HEK293 (cell line): ENCODE data around the gene SNAPC2.
A peak's percentile ranks its signal among the peaks of the same experiment; 100 is the strongest.

Source experiments
- CTCF ChIA-PET: fragments of 350-600 bp; formaldehyde crosslinking; extraction: SDS; loops from one replicate; lab custom pipeline; 2021; ENCODE audit warnings: antibody characterized with exemption; lab: Yijun Ruan, JAX
- POLR2A ChIA-PET: fragments of 300-600 bp; formaldehyde crosslinking; extraction: SDS; loops from one replicate; lab custom pipeline; 2020; ENCODE audit warnings: antibody characterized with exemption, inconsistent platforms; lab: Yijun Ruan, JAX
- H3K27ac ChIP-seq: fragments of 200-500 bp; sonication (Bioruptor generic); 2 replicates; pipeline ENCODE4 v1.5.1; 2014; ENCODE audit warnings: low read depth, low read length, control low read depth, inconsistent platforms; ENCODE audit errors: extremely low read depth
- H3K36me3 ChIP-seq, 2 experiments: fragments of 200-500 bp in 1 of 2; sonication (Bioruptor generic) in 1 of 2; 1 replicate in 1 of 2; 2 replicates in 1 of 2; pipeline ENCODE4 v1.5.1; 2014 to 2017; ENCODE audit warnings: inconsistent platforms in 2 of 2, low read length in 2 of 2; ENCODE audit not compliant: control insufficient read depth in 2 of 2, insufficient read depth in 1 of 2
- H3K4me1 ChIP-seq: fragments of 200-500 bp; sonication (Bioruptor generic); 2 replicates; pipeline ENCODE4 v1.5.1; 2014; ENCODE audit warnings: mild to moderate bottlenecking, low read length, inconsistent platforms; ENCODE audit not compliant: control insufficient read depth, insufficient read depth
- H3K4me3 ChIP-seq: 2 replicates; pipeline ENCODE4 v1.5.1; 2011; ENCODE audit warnings: low read depth, mild to moderate bottlenecking, control low read depth, low read length, moderate library complexity
- H3K9me3 ChIP-seq: fragments of 200-500 bp; sonication (Bioruptor generic); 2 replicates; pipeline ENCODE4 v1.5.1; 2014; ENCODE audit warnings: low read depth, low read length, inconsistent platforms; ENCODE audit not compliant: control insufficient read depth, insufficient read depth
- EGR2 ChIP-seq: fragments of 450-650 bp; formaldehyde crosslinking; IDR thresholded peaks from 2 replicates; pipeline ENCODE4 v1.5.1; 2016; ENCODE audit warnings: low read depth, missing biosample characterization, missing genetic modification characterization
- GLIS1 ChIP-seq: fragments of 450-650 bp; formaldehyde crosslinking; IDR thresholded peaks from 2 replicates; pipeline ENCODE4 v1.5.1; 2016; ENCODE audit warnings: missing biosample characterization, missing genetic modification characterization
- KLF1 ChIP-seq: fragments of 450-650 bp; formaldehyde crosslinking; IDR thresholded peaks from 2 replicates; pipeline ENCODE4 v1.5.1; 2016; ENCODE audit warnings: missing biosample characterization, missing genetic modification characterization
- SP2 ChIP-seq: fragments of 450-650 bp; formaldehyde crosslinking; IDR thresholded peaks from 2 replicates; pipeline ENCODE4 v1.5.1; 2016; ENCODE audit warnings: missing biosample characterization, missing genetic modification characterization
- ZBTB48 ChIP-seq: fragments of 450-650 bp; formaldehyde crosslinking; IDR thresholded peaks from 2 replicates; pipeline ENCODE4 v1.5.1; 2016; ENCODE audit warnings: missing biosample characterization, missing genetic modification characterization
- ZNF423 ChIP-seq: fragments of 450-650 bp; formaldehyde crosslinking; IDR thresholded peaks from 2 replicates; pipeline ENCODE4 v1.5.1; 2016; ENCODE audit warnings: missing biosample characterization, missing genetic modification characterization
- ZNF701 ChIP-seq: fragments of 450-650 bp; formaldehyde crosslinking; IDR thresholded peaks from 2 replicates; pipeline ENCODE4 v1.5.1; 2016; ENCODE audit warnings: missing biosample characterization, missing genetic modification characterization
- TF ChIP-seq, protein P1 (sequence below): fragments of 450-650 bp; formaldehyde crosslinking; IDR thresholded peaks from 2 replicates; pipeline ENCODE4 v1.5.1; 2016; ENCODE audit warnings: missing biosample characterization, missing genetic modification characterization
- TF ChIP-seq, protein P2 (sequence below): fragments of 450-650 bp; formaldehyde crosslinking; IDR thresholded peaks from 2 replicates; pipeline ENCODE4 v1.5.1; 2016; ENCODE audit warnings: missing biosample characterization, missing genetic modification characterization
- TF ChIP-seq, protein P3 (sequence below): fragments of 450-650 bp; formaldehyde crosslinking; conservative IDR thresholded peaks from 2 replicates; pipeline ENCODE4 v1.5.1; 2016; ENCODE audit warnings: low read depth, missing biosample characterization, missing genetic modification characterization
- TF ChIP-seq, protein P4 (sequence below): IDR thresholded peaks from 2 replicates; pipeline ENCODE4 v1.6.1; 2011; ENCODE audit warnings: mild to moderate bottlenecking, low read depth, low read length, borderline replicate concordance
- TF ChIP-seq, protein P5 (sequence below): fragments of 450-650 bp; formaldehyde crosslinking; IDR thresholded peaks from 2 replicates; pipeline ENCODE4 v1.5.1; 2016; ENCODE audit warnings: missing biosample characterization, missing genetic modification characterization

The SNAPC2 gene

DNA sequence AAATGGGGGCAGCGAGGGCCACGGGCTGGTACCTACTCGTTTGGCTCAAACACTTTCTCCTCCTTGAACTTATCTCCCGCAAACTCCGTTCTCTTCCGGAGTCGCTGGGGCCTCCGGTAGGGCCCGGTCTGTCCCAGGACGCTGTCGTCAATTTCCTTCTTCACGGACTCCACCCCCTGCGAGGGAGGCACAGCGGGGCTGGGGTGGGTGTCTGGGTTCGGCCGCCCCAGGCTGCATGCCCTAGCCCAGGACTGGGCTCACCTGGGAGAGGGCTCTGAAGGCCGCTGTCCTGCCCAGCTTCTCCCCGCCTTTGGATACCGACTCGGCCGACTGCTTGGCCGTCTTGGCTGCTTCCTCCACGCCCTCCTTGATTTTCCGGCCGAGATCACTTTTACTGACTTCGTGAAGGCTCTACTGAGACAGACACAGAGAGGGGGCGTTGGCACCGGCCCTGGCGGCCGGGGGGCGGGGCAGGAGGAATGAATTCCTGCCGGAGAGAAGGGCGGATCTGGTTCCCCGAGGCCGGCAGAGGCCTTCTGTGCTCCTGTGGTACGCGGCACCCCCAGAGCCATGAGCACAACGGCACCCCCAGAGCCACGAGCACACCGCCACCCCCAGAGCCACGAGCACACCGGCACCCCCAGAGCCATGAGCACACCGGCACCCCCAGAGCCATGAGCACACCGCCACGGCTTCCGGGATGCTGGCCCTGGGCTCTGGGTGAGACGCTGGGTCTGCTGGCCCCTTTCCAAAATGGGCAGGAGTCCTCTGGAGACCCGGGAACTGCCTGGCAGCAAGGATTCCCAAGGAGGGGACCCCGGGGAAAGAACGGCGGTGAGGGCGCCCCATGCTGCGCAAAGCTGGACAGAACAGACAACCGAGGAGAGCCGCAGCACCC, 13.9 kb downstream of the SNAPC2 start:
- POLR2A ChIA-PET = interaction anchor here (1.4 kb wide), 1 partner anchor 14 kb away, joined by 4 read pairs; the partner anchor contains the start of gene SNAPC2
- Histone ChIP-seq H3K36me3 (peaks cover 29 to 86% of the 10 kb centered on the region in 2 experiments), H3K27ac (no peak overlapping the region), H3K9me3 (no peaks in the 10 kb centered on the region), H3K4me1 (peaks cover 5% of the 10 kb centered on the region; the same call in 1 of the 2 replicates), H3K4me3 (no peak overlapping the region)
- CTCF ChIA-PET = interaction anchor here (0.7 to 1.2 kb wide), 3 partner anchors 10 to 323 kb away, joined by 3 to 5 read pairs (median 3); partner anchors contain the start of gene TIMM44
- 0 out of 2 replicates have a peak, but pooled peaks have one; percentile 3 for TF ChIP-seq SP2 (tag by site-specific recombination)
- no peak for TF ChIP-seq KLF1 (tag by site-specific recombination)

DNA sequence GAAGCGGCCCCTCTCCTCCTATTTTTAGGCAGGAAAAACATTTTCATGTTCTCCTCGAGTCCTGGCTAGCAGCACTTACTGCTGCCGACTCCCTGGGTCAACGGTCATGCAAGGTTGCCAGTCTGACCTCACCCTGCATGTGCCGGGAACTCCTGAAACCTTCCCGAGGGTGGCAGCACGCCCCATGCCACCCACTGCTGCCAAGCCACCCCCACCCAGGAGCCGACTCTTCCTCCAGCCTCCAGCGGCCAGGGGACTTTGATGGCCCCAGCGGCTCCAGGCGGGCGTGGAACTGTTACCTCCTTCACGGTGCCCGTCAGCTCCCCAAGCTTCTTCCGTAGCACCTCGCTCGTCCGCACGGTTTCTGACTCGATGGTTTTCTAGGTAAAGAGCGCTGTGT, 14.6 kb downstream of the SNAPC2 start:
- ChIA-PET CTCF (interaction anchor here (1.2 kb wide), 2 partner anchors 9 to 66 kb away, joined by 3 to 5 read pairs; partner anchors contain the start of gene TIMM44), POLR2A (interaction anchor here (1.0 to 1.4 kb wide), 2 partner anchors 10 to 15 kb away, joined by 4 read pairs; partner anchors contain the start of gene SNAPC2)
- peak; percentile 35; the same call in 1 of the 2 replicates for TF ChIP-seq EGR2 (tag by site-specific recombination)
- TF ChIP-seq GLIS1 (tag by site-specific recombination) = no peak
- TF ChIP-seq, protein P1, sequence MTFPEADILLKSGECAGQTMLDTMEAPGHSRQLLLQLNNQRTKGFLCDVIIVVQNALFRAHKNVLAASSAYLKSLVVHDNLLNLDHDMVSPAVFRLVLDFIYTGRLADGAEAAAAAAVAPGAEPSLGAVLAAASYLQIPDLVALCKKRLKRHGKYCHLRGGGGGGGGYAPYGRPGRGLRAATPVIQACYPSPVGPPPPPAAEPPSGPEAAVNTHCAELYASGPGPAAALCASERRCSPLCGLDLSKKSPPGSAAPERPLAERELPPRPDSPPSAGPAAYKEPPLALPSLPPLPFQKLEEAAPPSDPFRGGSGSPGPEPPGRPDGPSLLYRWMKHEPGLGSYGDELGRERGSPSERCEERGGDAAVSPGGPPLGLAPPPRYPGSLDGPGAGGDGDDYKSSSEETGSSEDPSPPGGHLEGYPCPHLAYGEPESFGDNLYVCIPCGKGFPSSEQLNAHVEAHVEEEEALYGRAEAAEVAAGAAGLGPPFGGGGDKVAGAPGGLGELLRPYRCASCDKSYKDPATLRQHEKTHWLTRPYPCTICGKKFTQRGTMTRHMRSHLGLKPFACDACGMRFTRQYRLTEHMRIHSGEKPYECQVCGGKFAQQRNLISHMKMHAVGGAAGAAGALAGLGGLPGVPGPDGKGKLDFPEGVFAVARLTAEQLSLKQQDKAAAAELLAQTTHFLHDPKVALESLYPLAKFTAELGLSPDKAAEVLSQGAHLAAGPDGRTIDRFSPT (tag by site-specific recombination) = 0 out of 2 replicates have a peak, but pooled peaks have one; percentile 30
- Histone ChIP-seq H3K27ac (no peak overlapping the region), H3K36me3 (peaks cover 29 to 89% of the 10 kb centered on the region in 2 experiments), H3K4me3 (no peak overlapping the region), H3K4me1 (no peaks in the 10 kb centered on the region), H3K9me3 (no peaks in the 10 kb centered on the region)

DNA sequence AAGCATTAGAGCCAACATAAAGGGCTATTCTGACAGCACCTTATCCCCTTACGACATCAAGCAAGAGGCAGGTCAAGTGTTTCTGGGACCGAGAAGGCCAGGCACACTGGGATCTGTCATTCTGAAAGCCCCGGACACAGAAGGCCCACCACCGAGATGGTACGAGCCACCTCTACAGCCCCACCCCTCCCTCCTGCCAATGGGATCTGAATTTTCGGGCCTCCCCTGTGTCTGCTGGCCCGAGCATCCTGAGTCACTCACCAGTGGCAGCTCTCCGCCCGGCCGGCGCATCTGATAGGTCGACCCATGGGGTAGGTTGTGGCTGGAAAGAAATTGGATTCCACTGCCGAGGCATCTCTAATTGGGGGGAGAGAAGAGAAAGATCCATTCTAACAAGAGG, 20.7 kb downstream of the SNAPC2 start:
- ChIA-PET CTCF (interaction anchor here (1.1 kb wide), 1 partner anchor 12 kb away, joined by 3 read pairs; no protein-coding TSS in a partner anchor), POLR2A (interaction anchor here (4.2 kb wide), 1 partner anchor 10 kb away, joined by 60 read pairs; no protein-coding TSS in a partner anchor)
- Histone ChIP-seq H3K4me1 (no peaks in the 10 kb centered on the region), H3K9me3 (no peaks in the 10 kb centered on the region), H3K36me3 (peaks cover 22 to 52% of the 10 kb centered on the region in 2 experiments), H3K4me3 (no peak overlapping the region), H3K27ac (no peak overlapping the region)
- TF ChIP-seq, protein P2, sequence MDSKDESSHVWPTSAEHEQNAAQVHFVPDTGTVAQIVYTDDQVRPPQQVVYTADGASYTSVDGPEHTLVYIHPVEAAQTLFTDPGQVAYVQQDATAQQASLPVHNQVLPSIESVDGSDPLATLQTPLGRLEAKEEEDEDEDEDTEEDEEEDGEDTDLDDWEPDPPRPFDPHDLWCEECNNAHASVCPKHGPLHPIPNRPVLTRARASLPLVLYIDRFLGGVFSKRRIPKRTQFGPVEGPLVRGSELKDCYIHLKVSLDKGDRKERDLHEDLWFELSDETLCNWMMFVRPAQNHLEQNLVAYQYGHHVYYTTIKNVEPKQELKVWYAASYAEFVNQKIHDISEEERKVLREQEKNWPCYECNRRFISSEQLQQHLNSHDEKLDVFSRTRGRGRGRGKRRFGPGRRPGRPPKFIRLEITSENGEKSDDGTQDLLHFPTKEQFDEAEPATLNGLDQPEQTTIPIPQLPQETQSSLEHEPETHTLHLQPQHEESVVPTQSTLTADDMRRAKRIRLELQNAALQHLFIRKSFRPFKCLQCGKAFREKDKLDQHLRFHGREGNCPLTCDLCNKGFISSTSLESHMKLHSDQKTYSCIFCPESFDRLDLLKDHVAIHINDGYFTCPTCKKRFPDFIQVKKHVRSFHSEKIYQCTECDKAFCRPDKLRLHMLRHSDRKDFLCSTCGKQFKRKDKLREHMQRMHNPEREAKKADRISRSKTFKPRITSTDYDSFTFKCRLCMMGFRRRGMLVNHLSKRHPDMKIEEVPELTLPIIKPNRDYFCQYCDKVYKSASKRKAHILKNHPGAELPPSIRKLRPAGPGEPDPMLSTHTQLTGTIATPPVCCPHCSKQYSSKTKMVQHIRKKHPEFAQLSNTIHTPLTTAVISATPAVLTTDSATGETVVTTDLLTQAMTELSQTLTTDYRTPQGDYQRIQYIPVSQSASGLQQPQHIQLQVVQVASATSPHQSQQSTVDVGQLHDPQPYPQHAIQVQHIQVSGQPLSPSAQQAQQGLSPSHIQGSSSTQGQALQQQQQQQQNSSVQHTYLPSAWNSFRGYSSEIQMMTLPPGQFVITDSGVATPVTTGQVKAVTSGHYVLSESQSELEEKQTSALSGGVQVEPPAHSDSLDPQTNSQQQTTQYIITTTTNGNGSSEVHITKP (tag by site-specific recombination) = peak; percentile 57
- TF ChIP-seq ZNF701 (tag by site-specific recombination) (no peak), ZBTB48 (tag by site-specific recombination) (no peak), ZNF423 (tag by site-specific recombination) (no peak), KLF1 (tag by site-specific recombination) (no peak)
- TF ChIP-seq, protein P3, sequence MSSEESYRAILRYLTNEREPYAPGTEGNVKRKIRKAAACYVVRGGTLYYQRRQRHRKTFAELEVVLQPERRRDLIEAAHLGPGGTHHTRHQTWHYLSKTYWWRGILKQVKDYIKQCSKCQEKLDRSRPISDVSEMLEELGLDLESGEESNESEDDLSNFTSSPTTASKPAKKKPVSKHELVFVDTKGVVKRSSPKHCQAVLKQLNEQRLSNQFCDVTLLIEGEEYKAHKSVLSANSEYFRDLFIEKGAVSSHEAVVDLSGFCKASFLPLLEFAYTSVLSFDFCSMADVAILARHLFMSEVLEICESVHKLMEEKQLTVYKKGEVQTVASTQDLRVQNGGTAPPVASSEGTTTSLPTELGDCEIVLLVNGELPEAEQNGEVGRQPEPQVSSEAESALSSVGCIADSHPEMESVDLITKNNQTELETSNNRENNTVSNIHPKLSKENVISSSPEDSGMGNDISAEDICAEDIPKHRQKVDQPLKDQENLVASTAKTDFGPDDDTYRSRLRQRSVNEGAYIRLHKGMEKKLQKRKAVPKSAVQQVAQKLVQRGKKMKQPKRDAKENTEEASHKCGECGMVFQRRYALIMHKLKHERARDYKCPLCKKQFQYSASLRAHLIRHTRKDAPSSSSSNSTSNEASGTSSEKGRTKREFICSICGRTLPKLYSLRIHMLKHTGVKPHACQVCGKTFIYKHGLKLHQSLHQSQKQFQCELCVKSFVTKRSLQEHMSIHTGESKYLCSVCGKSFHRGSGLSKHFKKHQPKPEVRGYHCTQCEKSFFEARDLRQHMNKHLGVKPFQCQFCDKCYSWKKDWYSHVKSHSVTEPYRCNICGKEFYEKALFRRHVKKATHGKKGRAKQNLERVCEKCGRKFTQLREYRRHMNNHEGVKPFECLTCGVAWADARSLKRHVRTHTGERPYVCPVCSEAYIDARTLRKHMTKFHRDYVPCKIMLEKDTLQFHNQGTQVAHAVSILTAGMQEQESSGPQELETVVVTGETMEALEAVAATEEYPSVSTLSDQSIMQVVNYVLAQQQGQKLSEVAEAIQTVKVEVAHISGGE = no peak
- TF ChIP-seq, protein P4, sequence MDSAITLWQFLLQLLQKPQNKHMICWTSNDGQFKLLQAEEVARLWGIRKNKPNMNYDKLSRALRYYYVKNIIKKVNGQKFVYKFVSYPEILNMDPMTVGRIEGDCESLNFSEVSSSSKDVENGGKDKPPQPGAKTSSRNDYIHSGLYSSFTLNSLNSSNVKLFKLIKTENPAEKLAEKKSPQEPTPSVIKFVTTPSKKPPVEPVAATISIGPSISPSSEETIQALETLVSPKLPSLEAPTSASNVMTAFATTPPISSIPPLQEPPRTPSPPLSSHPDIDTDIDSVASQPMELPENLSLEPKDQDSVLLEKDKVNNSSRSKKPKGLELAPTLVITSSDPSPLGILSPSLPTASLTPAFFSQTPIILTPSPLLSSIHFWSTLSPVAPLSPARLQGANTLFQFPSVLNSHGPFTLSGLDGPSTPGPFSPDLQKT = no peak
- TF ChIP-seq, protein P5, sequence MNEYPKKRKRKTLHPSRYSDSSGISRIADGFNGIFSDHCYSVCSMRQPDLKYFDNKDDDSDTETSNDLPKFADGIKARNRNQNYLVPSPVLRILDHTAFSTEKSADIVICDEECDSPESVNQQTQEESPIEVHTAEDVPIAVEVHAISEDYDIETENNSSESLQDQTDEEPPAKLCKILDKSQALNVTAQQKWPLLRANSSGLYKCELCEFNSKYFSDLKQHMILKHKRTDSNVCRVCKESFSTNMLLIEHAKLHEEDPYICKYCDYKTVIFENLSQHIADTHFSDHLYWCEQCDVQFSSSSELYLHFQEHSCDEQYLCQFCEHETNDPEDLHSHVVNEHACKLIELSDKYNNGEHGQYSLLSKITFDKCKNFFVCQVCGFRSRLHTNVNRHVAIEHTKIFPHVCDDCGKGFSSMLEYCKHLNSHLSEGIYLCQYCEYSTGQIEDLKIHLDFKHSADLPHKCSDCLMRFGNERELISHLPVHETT (tag by site-specific recombination) = no peak
